Left lung (tissue), 10 donors: ENCODE results near the gene MAP7D3. TPM values are rescaled to one million over a fixed set of nuclear protein-coding genes. Genes with fewer than 3 reads are reported as not detected.
"Not testable (repeated sequence)": the region's sequence is repeated elsewhere in the genome, so short reads cannot be mapped to it uniquely, and the experiment has no call there.

Experiments used
- ATAC-seq: fragments of 200-7000 bp; cut with Tn5 transposase; one replicate; pipeline ENCODE4 v1.9.1; 2020; ENCODE audit warnings: moderate library complexity
- DNase-seq, 4 donors: peaks; one replicate each; pipeline ENCODE4 v3.0.0-alpha.2; 2013 to 2020
- H3K27ac ChIP-seq, 2 donors: fragments of 200-600 bp; sonication (generic) in 1 of 2; one replicate each; pipeline versions ENCODE4 v1.5.0 to v1.8.0; 2020 to 2021
- H3K27me3 ChIP-seq, 2 donors: fragments of 200-600 bp; sonication (generic) in 1 of 2; one replicate each; pipeline versions ENCODE4 v1.5.0 to v1.8.0; 2020 to 2021
- H3K36me3 ChIP-seq, 2 donors: fragments of 200-600 bp; sonication (generic) in 1 of 2; one replicate each; pipeline versions ENCODE4 v1.5.0 to v1.8.0; 2020 to 2021
- H3K4me1 ChIP-seq, 2 donors: fragments of 200-600 bp; one replicate each; pipeline ENCODE4 v1.8.0; 2021
- H3K4me3 ChIP-seq, 2 donors: fragments of 200-600 bp; sonication (generic) in 1 of 2; one replicate each; pipeline versions ENCODE4 v1.5.0 to v1.8.0; 2020 to 2021; ENCODE audit warnings: mild to moderate bottlenecking in 1 of 2
- H3K9me3 ChIP-seq, 2 donors: fragments of 200-600 bp; sonication (generic) in 1 of 2; one replicate each; pipeline versions ENCODE4 v1.5.0 to v1.8.0; 2020 to 2021
- CTCF ChIP-seq, 2 donors: fragments of 200-600 bp; sonication (generic) in 1 of 2; IDR thresholded peaks; one replicate each; pipeline versions ENCODE4 v1.5.0 to v1.8.0; 2021; ENCODE audit warnings: antibody characterized with exemption in 2 of 2
- intact Hi-C, 2 donors: fragments of 100-400 bp; cut with DNase I; formaldehyde crosslinking; loops; one replicate each; pipeline versions ENCODE4 v1.11.2 to v1.14.2; 2022
- polyA plus RNA-seq, 6 donors: library from polyadenylated mRNA; unstranded; fragments of 120-200 nt; gene quantifications; one replicate each; pipeline ENCODE4 v1.2.1, GENCODE V29; 2013; ENCODE audit not compliant: insufficient read length in 6 of 6
- total RNA-seq, 2 donors: library from RNA; stranded (reverse); fragmentation: NEBNext Ultra II Directional; extraction: Animal tissue kit (Norgen Biotek cat#: 25700); gene quantifications; one replicate each; pipeline ENCODE4 v1.2.1, GENCODE V29; 2021
- donor health status: DM: no; HTN: yes; CAD: no.
- donor health status: DM: no; HTN: no; CAD: no.

The MAP7D3 gene
- total and polyA plus RNA-seq, 8 donors, result 7.6 to 19.7 (median 16.5) TPM

DNA sequence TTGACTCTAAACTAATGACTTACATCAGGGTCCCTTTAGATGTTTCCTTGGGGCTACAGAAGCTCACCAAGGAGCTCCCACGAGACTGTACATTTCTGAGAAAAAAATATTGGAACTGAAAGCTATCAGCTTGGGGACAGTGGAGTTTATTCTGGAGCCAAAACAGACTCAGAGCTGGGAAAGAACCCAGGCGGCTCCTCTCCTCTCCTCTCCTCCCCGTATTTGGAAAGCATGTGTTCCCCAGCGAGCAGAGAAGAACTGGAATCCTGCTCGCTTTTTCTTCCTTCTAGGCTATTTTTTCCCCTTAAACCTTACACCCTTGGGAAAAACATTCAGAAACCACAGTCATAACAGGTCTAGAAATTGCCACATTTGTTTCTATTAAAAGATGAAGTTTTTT lies 4.3 kb upstream of the MAP7D3 start:
- DNase-seq, result no peak
- Histone ChIP-seq H3K9me3 (no peaks in the 10 kb centered on the region), H3K4me3 (no peak overlapping the region), H3K27me3 (no peaks in the 10 kb centered on the region), H3K27ac (peak overlapping the region in 1 of 2 donors; percentile 7), H3K36me3 (no peaks in the 10 kb centered on the region), H3K4me1 (no peaks in the 10 kb centered on the region)
- intact Hi-C loops, result no loop called here
- ATAC-seq, result no peak
- TF ChIP-seq CTCF (IDR thresholded peaks at IDR 0.05), result no peak

- peak overlapping the region; percentile 54 to 63 for H3K4me3 ChIP-seq
- ATAC-seq (peak; percentile 45), DNase-seq (peak in 1 of 4 donors; percentile 9)
- H3K4me1 ChIP-seq, result no peaks in the 10 kb centered on the region
- H3K36me3 ChIP-seq, result no peaks in the 10 kb centered on the region
- TF ChIP-seq CTCF (IDR thresholded peaks at IDR 0.05), result no peak
- no peaks in the 10 kb centered on the region for H3K9me3 ChIP-seq
- H3K27ac ChIP-seq, result peak overlapping the region; percentile 24 to 64
- peaks cover 0 to 8% of the 10 kb centered on the region in 2 donors for H3K27me3 ChIP-seq
- intact Hi-C loops, result no loop called here
Observed at GRCh38 chrX:136250191-136251040, 784 bp downstream of the MAP7D3 start.

DNA sequence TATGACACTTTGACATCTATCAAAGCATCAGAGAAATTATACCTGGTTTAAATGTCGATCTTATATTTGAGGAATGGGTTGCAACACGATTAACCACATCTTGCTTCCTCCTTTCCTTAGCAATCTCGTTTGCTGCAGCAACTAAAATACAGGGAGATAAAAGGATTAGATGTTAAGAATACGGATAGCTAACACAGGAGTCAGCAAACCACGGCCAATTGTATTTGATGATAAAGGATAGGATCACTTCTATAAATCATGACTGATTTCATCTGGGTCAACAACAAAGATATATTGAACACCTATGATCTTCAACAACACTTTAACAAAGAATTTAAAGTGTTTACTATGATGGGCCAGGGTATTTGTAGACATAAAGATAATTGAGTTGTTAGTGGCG lies 5.0 kb downstream of the MAP7D3 start:
- no peak overlapping the region for H3K4me3 ChIP-seq
- H3K4me1 ChIP-seq, result no peaks in the 10 kb centered on the region
- H3K9me3 ChIP-seq, result no peaks in the 10 kb centered on the region
- intact Hi-C loops, result no loop called here
- no peak for ATAC-seq
- TF ChIP-seq CTCF (IDR thresholded peaks at IDR 0.05), result no peak
- no peak overlapping the region for H3K27ac ChIP-seq
- peaks cover 0 to 8% of the 10 kb centered on the region in 2 donors for H3K27me3 ChIP-seq
- DNase-seq, result no peak
- peaks cover 0 to 16% of the 10 kb centered on the region in 2 donors for H3K36me3 ChIP-seq

DNA sequence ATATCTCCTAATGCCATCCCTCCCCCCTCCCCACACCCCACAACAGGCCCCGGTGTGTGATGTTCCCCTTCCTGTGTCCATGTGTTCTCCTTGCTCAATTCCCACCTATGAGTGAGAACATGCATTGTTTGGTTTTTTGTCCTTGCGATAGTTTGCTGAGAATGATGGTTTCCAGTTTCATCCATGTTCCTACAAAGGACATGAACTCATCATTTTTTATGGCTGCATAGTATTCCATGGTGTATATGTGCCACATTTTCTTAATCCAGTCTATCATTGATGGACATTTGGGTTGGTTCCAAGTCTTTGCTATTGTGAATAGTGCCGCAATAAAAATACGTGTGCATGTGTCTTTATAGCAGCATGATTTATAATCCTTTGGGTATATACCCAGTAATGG lies 13.4 kb downstream of the MAP7D3 start:
- H3K27ac ChIP-seq, intact Hi-C loops, H3K9me3 ChIP-seq, ATAC-seq, H3K27me3 ChIP-seq, H3K4me1 ChIP-seq, DNase-seq, H3K4me3 ChIP-seq: not testable (repeated sequence)
- peaks cover 0 to 13% of the 10 kb centered on the region in 2 donors for H3K36me3 ChIP-seq

GRCh38 chrX:136237074-136237473 lies 14.1 kb downstream of the MAP7D3 start:
- no peak for TF ChIP-seq CTCF (IDR thresholded peaks at IDR 0.05)
- DNase-seq, result no peak
- no peak overlapping the region for H3K4me3 ChIP-seq
- no peak overlapping the region for H3K27ac ChIP-seq
- no peak for ATAC-seq
- no peaks in the 10 kb centered on the region for H3K9me3 ChIP-seq
- H3K36me3 ChIP-seq, result peaks cover 0 to 9% of the 10 kb centered on the region in 2 donors
- no peaks in the 10 kb centered on the region for H3K4me1 ChIP-seq
- peaks cover 0 to 3% of the 10 kb centered on the region in 2 donors for H3K27me3 ChIP-seq
- intact Hi-C loops, result no loop called here
